HG02588 (cell line): ENCODE data around the gene MYO16.

Experiments used
- ATAC-seq: cut with Tn5 transposase; IDR thresholded peaks from one replicate; pipeline ENCODE4 v1.9.1; 2021; ENCODE audit warnings: mild to moderate bottlenecking, moderate library complexity; ENCODE audit not compliant: unreplicated experiment

The MYO16 gene

DNA sequence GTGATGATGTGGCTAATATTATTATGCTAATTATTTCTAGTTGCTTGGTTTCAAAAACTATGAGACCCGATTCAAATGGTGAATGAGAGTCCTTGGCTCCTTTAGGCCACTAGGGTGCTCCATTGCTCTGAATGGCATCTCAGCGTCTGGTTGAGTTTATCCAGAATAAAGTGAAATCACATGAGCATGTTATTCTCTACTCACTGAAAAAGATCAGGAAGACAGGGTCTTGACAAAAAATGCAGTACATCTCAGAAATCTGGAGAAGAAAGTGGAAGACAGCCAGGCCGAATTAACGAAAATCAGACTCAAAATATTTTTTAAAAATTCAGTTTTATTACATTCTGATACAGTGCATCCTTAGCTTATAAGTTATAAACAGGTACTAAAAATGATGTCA lies 516.2 kb downstream of the MYO16 start:
- peak; percentile 74 for ATAC-seq

DNA sequence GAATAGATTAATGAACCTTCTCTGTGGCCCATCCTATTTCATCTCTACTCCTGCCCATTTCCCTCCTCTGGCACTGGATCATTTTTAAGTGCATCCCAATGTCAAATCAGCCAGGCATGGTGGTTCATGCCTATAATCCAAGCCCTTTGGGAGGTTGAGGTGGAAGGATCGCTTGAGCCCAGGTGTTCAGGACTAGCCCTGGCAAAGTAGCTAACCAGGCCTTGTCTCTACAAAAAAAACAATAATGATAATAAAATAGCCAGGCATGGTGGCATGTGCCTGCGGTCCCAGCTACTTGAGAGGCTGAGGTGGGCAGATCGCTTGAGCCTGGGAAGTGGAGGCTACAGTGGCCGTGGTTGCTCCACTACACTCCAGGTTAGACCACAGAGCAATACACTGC lies 517.0 kb downstream of the MYO16 start:
- no peak for ATAC-seq

DNA sequence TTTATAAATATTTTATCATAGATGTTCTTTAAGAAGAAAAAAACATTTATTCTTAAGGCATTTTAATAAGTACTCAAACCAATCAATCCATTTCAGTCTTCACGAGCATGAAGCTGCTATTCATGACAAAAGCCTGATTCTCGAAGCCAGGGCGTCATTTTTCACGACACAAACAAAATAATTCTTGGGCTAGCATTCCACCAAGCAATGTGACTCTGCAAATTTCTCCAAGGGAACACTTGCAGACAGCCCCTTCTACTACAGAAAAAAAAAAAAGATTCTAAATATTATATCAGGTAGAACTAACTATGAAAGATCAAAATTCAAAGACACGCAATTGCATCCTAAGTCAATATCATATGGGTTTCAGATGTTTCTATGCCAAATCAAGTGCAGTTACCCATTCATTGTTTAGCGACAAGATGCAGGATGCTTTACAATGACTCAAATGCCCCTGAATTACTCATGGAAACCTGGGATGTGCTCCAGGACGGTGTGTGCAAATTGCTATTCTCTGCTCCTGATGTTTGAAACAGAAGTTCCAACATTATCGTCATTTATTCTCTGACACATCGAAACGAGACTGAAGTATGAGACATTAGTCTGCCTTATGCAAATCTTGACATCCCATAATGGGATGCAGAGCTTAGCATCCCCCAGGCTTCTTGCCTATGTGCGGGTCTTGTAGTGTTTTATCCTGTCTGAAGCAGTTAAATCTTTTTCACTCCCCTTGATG lies 517.7 kb downstream of the MYO16 start:
- ATAC-seq = no peak

DNA sequence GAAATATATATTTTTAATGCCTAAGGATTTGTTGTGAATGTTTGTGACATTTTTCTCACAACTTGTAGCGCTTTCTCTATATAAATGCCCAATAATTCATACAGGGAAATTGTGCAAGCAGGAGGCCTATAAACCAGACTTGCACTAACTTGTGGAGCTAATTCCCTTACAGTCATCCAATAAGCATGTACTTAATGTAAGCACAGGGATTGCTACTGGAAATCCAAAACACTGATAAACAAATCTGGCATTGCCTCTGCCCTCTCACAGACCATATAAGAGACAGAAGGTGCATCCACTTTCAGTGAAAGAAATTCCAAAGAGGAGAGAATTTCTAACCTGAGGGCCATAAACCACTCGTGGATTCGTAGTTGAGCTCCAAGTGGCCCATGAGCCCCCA lies 518.8 kb downstream of the MYO16 start:
- no peak for ATAC-seq

DNA sequence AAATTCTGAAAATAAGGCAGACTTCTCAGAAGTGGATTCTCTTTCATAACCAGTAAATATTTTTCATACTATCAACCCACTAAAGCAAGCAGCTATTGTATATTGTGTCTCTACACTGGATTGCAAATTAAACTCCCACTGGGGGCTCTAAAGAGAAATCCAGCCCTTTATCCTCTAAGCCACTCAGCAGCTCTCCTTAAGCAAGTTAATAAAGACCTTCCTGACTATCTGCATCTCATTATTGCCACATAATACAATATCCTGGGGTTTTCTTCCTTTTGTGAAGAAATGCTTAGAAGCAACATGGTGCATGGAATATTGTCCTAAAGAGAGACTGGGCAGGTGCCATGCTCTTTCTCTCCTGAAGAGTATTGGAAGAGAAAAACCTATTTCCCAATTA lies 521.3 kb downstream of the MYO16 start:
- no peak for ATAC-seq

DNA sequence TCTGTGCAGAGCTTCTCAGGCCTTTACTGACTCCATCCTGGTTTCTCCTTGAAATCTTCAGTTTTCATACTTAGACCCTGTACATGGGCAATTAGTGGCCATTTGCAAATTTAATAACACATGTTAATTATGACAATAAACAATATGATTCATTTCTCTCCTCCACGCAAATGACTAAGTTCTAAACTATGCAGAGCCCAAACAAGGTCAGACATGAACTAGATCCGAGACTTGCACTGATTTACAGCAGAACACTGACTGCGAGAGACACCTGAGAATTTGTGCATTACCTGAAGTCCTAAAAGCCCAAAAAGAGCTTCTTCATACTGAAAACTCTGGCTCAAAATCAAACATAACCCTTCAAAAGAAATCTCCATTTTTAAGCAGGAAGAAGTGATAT lies 521.8 kb downstream of the MYO16 start:
- ATAC-seq = no peak

DNA sequence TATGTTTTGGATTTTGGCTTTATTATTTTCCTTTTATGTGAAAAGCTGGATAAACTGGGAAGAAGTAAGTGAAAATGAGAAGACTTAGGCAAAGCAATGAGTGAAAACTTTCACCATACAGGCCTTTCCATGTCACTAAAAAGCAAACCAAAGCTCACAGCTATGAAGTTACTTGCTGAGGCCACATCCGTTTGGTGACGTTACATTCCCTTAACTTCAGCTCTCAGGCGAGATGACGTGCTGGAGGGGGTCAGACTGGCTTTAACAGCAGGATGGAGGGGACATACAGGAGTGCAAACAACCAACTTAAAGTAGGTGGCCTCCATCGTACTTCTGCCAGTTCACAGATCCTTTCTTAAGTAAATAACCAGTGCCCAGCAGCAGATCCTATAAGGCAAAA lies 522.3 kb downstream of the MYO16 start:
- no peak for ATAC-seq

DNA sequence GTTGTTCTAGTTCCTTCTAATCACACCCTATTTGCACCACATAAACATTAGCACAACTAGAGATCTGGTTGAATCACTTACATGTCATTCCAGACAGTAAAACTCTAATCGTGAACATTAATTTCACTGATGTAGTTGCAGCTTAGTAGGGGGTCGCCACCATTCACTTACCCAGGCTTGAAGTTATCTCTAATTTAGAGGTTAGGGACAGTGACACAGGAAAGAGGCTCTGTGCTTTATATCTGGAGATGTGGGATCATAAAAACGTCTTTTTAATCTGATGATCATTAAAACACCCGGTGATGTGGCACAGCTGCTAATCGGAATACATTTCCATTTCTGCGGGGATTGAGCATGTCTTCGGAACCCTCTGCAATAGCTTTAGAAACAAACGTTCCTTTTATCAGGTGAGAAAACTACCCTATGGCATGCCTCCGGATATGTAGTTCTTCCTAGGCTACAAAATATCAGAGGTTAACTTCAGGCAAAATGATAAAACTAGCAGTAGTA lies 523.0 kb downstream of the MYO16 start:
- no peak for ATAC-seq

DNA sequence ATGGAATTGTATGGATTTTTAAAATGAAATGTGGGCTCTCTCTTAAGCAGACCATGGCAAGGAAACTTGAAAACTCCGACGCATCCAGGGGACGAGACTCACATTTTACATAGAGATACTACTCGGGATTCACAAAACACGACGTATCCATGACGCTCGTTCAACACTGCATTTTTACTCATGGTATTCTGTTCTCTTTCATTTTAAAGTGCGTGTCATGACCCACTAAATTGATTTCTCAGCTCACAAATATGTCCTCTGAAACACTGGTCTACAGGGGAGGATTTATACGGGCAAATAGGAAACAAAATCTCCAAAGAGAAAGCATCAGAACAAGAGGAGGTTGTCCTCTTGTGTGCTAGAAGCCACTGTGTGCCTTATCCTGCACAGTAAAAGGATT lies 523.5 kb downstream of the MYO16 start:
- ATAC-seq = no peak

DNA sequence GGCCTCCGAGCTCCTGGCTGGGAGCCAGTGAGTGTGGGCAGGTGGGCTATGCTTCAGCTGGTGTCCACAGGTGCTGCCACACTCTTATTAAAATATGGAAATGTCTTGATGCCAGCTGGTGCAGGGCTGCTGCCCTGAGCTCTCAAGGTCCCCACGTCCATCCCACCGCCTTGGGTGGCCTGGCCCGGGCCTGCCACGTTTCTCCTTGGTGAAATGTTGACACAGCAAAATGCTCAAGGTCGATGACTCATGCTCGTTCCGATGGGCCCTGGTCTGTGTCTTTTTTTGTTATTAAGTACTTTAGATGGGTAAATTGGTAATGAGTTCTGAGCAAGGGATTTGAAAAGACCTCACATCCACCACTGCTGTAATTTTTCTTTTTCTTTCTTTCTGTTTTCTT lies 524.7 kb downstream of the MYO16 start:
- no peak for ATAC-seq

DNA sequence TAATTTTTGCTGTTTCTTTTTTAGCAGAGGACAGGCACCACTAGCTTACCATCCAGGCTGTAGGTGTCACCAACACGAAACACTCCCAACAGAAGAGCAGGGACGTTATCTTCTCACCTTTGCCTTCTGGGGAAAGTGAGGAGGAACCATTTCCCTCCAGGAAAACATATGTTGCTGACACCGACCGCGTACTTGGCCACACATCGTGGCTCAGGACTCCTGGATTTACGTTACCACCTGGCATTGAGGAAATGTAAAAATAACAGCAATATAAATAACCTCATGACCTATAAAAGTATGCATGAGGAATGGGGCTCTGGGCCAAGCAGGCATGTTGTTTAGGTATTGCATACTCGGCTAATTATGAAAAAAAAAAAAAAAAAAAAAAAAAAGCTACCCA lies 525.1 kb downstream of the MYO16 start:
- no peak for ATAC-seq

DNA sequence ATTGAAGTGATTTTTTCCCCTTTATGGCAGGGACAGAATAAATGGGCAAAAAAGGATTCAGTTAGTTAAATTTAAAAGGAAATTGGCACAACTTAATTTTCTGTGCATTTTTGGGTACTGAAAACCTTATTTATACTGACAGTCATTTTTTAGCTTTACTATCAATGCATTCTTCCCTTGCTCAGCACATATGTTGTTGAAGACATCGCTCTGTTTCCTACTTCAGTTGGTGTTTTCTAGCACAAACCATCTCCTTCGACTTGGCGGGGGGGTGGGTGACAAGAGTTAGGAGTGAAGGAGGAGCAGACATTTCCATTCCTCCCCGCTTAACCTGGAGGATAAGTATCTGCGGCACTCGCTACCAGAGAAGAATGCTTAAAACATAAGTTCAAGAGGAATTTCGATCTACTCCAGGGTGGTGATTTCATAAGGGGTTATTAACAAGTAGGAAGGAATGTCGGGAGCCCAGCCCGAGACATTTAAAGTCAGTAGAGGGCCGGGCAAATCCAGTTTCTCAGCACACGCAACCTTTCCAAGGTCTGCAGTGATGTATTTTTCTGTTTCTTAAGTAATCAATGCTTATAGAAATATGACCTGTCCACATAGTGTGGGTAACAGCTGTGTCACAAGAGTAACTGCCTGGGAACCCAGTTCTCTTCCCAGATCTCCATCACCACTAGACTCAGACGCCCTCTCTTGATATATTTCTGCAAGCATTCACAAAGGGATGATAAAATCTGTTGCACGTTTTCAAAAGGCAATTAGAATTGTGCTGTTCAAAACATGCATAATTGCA lies 525.8 kb downstream of the MYO16 start:
- no peak for ATAC-seq

DNA sequence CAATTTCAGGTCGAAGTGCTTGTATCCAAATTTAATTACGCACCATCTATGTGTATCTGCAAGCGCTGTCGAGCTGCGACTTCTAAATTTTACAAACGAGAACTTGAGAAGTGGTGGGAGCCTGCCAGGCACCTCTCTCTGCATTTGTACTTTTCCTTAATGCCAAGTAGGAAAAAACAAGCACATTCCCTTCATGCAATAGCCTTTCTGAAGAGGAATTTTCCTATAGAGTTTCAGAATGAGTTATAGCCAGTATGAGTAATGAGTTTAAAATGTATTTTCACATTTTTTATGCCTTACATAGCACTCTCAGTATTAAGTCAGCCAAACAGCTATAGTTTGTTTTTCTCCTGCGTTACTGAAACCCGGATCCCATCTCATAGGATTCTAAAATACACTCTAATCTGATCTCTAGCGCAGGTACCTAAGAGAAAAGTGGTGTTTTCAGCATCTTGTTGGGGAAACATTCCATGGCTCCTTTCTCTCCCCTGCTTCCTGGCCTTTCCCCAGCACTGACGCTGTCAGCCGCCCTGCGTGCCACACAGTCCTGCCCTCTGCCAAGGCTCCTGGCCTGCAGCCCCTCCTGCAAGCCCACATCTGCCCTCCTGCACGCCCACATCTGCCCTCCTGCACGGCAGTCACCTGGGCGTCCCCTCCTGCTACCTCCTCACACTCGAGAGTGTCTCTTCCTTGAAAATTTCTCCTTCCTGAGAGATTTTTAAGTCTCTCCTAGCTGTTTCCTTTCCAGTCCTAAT lies 526.9 kb downstream of the MYO16 start:
- ATAC-seq = no peak

DNA sequence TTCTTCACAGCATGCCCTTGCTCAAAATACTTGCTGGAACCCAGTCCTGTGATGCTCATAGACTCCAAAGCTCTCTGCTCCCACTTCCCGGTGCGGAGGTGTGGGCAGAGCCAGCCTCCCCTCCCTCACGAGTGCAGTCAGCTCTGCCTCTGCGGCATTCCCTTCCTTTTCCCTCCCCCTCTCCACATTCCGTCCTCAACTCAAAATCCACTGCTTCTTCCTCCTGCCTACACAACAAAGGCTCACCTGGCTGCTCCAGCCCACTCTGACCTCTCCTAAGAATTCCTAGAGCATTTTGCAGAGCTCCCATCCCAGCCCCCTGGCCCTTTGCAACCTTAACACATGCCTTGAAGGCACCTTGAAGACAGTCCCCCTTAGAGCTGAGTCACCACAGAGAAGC lies 527.9 kb downstream of the MYO16 start:
- ATAC-seq = no peak

DNA sequence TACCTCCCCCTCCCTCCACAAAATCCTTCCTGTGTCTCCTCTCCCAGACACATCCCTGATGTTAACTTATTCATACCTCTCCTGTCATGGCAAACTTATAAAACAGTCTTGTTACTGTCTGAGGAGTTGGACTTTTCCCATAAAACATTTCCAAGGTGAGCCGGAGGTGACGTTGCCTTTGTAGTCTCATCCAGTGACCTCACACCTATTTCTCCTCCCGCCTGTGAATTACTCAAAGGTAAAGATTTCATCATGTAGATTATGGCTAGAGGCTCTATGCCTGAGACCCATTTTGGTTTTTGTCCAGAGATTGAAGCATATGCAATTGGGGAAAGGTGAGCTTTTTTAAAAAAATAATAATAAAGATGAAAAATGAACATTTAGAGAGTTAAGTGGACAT lies 529.0 kb downstream of the MYO16 start:
- no peak for ATAC-seq

DNA sequence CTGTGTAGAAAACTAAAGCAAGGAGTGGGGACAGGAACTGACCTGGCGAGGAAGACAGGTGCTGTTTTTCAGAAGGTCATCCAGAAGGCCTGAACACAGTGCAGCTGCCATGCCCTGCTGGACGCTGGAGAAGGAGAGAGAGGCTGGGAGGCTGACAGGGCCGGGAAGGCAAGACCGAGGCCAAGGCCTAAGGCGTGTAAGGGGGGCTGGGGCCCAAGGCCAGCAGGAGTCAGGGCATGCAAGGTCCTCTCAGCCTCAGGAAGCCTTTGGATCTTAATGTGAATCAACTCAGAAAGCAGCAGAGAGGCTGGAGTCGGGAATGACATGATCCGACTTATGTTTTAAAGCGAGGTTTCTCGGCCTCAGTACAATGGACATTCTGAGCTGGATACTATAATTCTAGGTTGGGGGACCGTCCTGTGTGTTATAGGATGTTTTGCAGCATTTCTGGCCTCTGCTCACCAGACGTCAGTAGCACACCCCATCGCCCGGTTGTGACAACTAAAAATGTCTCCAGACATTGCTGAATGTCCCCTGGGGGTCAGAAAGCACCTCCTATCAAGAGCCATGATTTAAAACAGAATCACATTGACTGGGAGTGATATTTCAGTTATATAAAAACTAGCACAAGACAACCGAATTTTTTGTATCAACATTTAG lies 530.4 kb downstream of the MYO16 start:
- no peak for ATAC-seq

DNA sequence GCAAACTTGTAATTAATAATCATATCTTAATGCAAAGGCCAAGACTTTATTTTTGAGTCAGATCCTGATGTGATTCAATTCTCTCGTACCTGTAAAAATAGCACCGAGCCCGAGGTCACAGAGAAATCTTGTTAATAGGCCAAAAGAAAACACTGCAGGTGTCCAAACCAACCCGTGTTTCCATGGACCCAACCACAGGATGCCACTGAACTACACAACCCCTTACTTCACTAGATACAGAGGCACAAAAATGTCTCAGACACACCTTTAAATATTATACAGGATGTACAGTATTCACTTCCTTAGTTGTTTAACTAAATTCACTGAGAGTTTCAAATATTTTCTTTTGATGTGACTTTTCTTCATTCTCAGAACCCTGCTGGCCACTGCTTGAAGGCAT lies 530.9 kb downstream of the MYO16 start:
- peak; percentile 16 for ATAC-seq

DNA sequence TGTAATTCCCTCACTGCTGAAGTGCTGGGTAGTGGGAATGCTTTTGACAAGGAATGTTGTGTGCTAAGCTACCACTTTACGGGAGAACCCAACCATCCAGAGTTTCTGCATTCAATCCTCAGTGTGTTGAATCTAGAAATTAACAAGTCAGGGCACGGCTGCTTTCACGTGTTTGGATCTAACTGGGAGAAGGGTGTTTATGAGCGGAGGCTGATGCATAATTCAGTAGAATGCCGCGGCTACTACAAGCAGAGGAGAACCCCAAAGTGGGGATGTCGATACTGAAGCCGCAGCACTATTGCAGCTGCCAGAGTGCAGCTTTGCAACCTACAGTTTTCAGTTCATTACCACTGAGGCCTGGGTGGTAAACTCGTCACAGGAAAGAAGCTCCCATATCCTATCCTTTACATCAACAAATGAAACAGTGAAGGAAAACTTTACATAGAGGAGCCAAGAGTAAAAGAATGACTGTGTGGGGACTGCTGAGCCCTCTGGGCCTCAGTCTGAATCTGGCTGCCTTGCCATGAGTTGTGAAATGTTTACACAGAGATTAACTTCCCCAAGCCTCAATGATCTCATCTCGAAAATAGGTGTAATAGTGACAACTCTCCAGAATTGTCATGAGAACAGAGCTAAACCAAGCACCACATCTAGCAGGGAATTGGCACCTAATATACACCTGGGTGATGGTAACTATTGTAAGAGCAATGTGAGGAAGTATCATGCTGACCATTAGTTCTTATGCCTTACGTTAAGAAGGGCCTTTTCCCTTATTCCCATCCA lies 531.7 kb downstream of the MYO16 start:
- ATAC-seq = peak; percentile 21

DNA sequence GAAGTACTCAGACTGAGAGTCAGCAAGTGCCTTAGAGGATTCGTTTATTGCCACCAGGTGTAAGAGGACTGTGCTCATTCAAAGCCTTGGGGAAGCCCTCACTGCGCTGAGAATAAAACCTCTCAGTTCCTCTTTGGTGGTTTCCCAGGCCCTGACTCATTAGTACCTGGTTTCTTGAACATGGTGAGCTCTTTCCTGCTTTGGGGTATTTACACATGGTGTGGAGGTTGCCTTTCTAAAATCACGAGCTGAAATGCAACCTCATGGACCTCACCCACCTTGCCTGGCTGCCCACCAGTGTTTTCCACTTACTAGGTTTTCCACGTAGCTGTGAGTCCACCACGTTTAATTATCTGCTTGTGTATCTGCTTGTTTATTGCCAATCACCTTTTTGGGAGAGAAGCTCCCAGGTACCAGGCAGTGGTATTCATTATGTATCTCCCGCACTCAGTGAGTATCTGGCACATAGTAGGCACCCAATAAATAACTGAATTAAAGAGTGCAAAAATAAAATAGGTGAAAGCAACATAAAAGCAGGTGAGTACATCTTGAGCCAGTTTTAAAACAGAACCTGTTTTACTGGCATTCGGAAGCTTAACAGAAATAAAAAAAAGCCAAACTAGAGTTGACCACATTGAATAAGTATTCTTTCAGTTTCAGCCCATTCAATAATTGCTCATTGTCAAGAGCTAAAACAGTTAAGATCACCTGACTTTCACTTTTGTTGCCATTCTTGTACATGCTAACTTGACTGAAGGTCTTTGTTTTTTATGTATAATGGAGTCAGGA lies 533.0 kb downstream of the MYO16 start:
- ATAC-seq = peak; percentile 89

DNA sequence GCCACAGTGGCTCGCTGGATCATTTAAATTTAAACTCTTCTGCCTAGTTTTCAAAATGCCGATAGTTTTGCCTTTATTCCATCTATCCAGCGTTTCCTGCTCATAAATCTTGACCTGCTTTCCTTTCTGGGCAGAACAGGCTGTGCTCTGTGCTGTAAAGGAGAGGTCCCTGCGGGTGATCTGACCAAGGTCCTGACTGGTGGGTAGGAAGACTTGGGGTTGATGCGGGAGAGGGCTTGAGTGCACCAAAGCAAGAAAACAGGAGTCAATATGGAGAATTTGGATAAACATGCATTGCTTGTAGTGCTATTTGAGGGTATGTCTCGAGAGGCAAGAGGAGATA lies 533.6 kb downstream of the MYO16 start:
- peak; percentile 1 for ATAC-seq
